Measurements from ENCODE around the gene CHMP4A.

GRCh38 chr14:24197056-24197450, 16.2 kb downstream of the CHMP4A start:
- TF ChIP-seq ZBTB43 (CRISPR knock-in tag; IDR thresholded peaks at IDR 0.05) (no peak), SMAD3 (CRISPR knock-in tag; IDR thresholded peaks at IDR 0.05; ENCODE audit: borderline replicate concordance) (no peak), ATF3 (CRISPR knock-in tag; conservative IDR thresholded peaks at IDR 0.05) (no peak)
- TF ChIP-seq, protein P1, sequence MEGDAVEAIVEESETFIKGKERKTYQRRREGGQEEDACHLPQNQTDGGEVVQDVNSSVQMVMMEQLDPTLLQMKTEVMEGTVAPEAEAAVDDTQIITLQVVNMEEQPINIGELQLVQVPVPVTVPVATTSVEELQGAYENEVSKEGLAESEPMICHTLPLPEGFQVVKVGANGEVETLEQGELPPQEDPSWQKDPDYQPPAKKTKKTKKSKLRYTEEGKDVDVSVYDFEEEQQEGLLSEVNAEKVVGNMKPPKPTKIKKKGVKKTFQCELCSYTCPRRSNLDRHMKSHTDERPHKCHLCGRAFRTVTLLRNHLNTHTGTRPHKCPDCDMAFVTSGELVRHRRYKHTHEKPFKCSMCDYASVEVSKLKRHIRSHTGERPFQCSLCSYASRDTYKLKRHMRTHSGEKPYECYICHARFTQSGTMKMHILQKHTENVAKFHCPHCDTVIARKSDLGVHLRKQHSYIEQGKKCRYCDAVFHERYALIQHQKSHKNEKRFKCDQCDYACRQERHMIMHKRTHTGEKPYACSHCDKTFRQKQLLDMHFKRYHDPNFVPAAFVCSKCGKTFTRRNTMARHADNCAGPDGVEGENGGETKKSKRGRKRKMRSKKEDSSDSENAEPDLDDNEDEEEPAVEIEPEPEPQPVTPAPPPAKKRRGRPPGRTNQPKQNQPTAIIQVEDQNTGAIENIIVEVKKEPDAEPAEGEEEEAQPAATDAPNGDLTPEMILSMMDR (IDR thresholded peaks at IDR 0.05) = no peak
